Vagina (tissue), 2 donors: ENCODE results near the gene ATP5F1A.

Experiments
- POLR2AphosphoS5 ChIP-seq, 2 donors: sonication (generic); formaldehyde crosslinking; IDR thresholded peaks; one replicate each; pipeline ENCODE4 v1.9.0; 2017; ENCODE audit warnings: antibody characterized with exemption in 2 of 2, mild to moderate bottlenecking in 2 of 2, low read depth in 1 of 2; ENCODE audit not compliant: insufficient read depth in 1 of 2
- TF ChIP-seq, protein P1 (sequence below), 3 experiments: fragments of 450-650 bp in 2 of 3; fragments of 200-600 bp in 1 of 3; sonication (generic) in 1 of 3; IDR thresholded peaks; one replicate each; pipeline ENCODE4 v1.5.1; 2017 to 2019; ENCODE audit warnings: antibody characterized with exemption in 3 of 3, mild to moderate bottlenecking in 2 of 3, moderate library complexity in 2 of 3

DNA sequence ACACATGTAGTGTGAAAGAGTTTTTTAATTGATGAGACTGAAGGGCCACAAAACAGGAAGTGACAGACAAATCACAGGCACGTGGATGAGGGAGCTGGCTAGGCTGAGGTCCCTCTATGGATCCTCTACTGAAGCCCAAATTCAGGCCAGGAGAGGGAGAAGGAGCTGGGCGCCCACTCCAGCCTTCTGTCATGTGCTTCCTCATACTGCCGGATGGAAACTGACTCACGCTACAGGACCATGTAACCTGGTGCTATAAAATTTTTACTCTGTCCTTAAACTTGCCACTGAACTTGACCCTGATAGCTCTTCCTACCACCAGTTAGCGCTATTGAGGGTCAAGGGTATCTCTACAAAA is 57.4 kb downstream of the ATP5F1A start:
- no peak for TF ChIP-seq POLR2AphosphoS5 (IDR thresholded peaks at IDR 0.05; ENCODE audit: insufficient read depth in 1 of 2, low read depth in 1 of 2)
- TF ChIP-seq, protein P1, sequence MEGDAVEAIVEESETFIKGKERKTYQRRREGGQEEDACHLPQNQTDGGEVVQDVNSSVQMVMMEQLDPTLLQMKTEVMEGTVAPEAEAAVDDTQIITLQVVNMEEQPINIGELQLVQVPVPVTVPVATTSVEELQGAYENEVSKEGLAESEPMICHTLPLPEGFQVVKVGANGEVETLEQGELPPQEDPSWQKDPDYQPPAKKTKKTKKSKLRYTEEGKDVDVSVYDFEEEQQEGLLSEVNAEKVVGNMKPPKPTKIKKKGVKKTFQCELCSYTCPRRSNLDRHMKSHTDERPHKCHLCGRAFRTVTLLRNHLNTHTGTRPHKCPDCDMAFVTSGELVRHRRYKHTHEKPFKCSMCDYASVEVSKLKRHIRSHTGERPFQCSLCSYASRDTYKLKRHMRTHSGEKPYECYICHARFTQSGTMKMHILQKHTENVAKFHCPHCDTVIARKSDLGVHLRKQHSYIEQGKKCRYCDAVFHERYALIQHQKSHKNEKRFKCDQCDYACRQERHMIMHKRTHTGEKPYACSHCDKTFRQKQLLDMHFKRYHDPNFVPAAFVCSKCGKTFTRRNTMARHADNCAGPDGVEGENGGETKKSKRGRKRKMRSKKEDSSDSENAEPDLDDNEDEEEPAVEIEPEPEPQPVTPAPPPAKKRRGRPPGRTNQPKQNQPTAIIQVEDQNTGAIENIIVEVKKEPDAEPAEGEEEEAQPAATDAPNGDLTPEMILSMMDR (IDR thresholded peaks at IDR 0.05): no peak
